H1 (cell line): ENCODE results near the gene PLA1A. TPM values are rescaled to one million over a fixed set of nuclear protein-coding genes. Genes with fewer than 3 reads are reported as not detected.

Source experiments
- BACH1 ChIP-seq: IDR thresholded peaks from 2 replicates; pipeline ENCODE4 v1.6.1; 2012; ENCODE audit warnings: low read length, improper control_type of control experiment
- CHD1 ChIP-seq: IDR thresholded peaks from 2 replicates; pipeline ENCODE4 v1.6.1; 2012; ENCODE audit warnings: low read depth, low read length, improper control_type of control experiment
- EGR1 ChIP-seq: IDR thresholded peaks from 2 replicates; pipeline ENCODE4 v1.6.1; 2011; ENCODE audit warnings: low read depth, low read length, borderline replicate concordance
- JUND ChIP-seq: IDR thresholded peaks from 2 replicates; pipeline ENCODE4 v1.6.1; 2011; ENCODE audit warnings: mild to moderate bottlenecking, improper control_type of control experiment, low read length
- PHF8 ChIP-seq: fragments of 200-600 bp; sonication (generic); conservative IDR thresholded peaks from 2 replicates; pipeline ENCODE4 v1.7.1; 2012; ENCODE audit warnings: low read depth, mild to moderate bottlenecking, inconsistent platforms, low read length, moderate library complexity
- POLR2A ChIP-seq, 2 experiments: IDR thresholded peaks; 1 replicate in 1 of 2; 2 replicates in 1 of 2; pipeline ENCODE4 v1.6.1; 2011; ENCODE audit warnings: low read depth in 2 of 2, low read length in 2 of 2, mild to moderate bottlenecking in 2 of 2; ENCODE audit errors: control extremely low read depth in 1 of 2
- POU5F1 ChIP-seq: IDR thresholded peaks from 2 replicates; pipeline ENCODE4 v1.6.1; 2011; ENCODE audit warnings: low read depth, mild to moderate bottlenecking, low read length, moderate library complexity
- RBBP5 ChIP-seq: IDR thresholded peaks from 2 replicates; pipeline ENCODE4 v1.7.1; 2012; ENCODE audit warnings: low read depth, mild to moderate bottlenecking, inconsistent platforms, low read length, moderate library complexity, borderline replicate concordance
- RFX5 ChIP-seq: IDR thresholded peaks from 2 replicates; pipeline ENCODE4 v1.6.1; 2011; ENCODE audit warnings: low read depth, low read length, improper control_type of control experiment, borderline replicate concordance
- YY1 ChIP-seq: IDR thresholded peaks from 2 replicates; pipeline ENCODE4 v1.6.1; 2011; ENCODE audit warnings: low read depth, mild to moderate bottlenecking, low read length
- polyA plus RNA-seq, 7 experiments: library from polyadenylated mRNA; depleted of rRNA in 3 of 7; stranded (reverse) in 5 of 7; unstranded in 2 of 7; fragments of >200 nt in 5 of 7; fragments of 200-250 nt in 2 of 7; gene quantifications; 1 replicate in 5 of 7; 2 replicates in 1 of 7; 4 replicates in 1 of 7; pipeline versions ENCODE4 v1.2.1 to v1.2.3, GENCODE V29; 2011 to 2013; ENCODE audit warnings: missing spikeins in 2 of 7, mixed read lengths in 2 of 7
- total RNA-seq: library from RNA; stranded (reverse); fragmentation: NEBNext Ultra II Directional; extraction: Animal tissue kit (Norgen Biotek cat#: 25700); gene quantifications from 2 replicates; pipeline ENCODE4 v1.2.1, GENCODE V29; 2021
- TF ChIP-seq, protein P1 (sequence below): fragments of 300-600 bp; sonication (generic); IDR thresholded peaks from 2 replicates; pipeline ENCODE4 v1.7.1; 2012; ENCODE audit warnings: low read length, moderate library complexity, mild to moderate bottlenecking, inconsistent platforms; ENCODE audit not compliant: insufficient replicate concordance

The PLA1A gene
- total and polyA plus RNA-seq, 2 of the 8 experiments (the other 6 are each of a cell fraction or from before 2014, with no cell fraction given): not detected

- TF ChIP-seq, protein P1, sequence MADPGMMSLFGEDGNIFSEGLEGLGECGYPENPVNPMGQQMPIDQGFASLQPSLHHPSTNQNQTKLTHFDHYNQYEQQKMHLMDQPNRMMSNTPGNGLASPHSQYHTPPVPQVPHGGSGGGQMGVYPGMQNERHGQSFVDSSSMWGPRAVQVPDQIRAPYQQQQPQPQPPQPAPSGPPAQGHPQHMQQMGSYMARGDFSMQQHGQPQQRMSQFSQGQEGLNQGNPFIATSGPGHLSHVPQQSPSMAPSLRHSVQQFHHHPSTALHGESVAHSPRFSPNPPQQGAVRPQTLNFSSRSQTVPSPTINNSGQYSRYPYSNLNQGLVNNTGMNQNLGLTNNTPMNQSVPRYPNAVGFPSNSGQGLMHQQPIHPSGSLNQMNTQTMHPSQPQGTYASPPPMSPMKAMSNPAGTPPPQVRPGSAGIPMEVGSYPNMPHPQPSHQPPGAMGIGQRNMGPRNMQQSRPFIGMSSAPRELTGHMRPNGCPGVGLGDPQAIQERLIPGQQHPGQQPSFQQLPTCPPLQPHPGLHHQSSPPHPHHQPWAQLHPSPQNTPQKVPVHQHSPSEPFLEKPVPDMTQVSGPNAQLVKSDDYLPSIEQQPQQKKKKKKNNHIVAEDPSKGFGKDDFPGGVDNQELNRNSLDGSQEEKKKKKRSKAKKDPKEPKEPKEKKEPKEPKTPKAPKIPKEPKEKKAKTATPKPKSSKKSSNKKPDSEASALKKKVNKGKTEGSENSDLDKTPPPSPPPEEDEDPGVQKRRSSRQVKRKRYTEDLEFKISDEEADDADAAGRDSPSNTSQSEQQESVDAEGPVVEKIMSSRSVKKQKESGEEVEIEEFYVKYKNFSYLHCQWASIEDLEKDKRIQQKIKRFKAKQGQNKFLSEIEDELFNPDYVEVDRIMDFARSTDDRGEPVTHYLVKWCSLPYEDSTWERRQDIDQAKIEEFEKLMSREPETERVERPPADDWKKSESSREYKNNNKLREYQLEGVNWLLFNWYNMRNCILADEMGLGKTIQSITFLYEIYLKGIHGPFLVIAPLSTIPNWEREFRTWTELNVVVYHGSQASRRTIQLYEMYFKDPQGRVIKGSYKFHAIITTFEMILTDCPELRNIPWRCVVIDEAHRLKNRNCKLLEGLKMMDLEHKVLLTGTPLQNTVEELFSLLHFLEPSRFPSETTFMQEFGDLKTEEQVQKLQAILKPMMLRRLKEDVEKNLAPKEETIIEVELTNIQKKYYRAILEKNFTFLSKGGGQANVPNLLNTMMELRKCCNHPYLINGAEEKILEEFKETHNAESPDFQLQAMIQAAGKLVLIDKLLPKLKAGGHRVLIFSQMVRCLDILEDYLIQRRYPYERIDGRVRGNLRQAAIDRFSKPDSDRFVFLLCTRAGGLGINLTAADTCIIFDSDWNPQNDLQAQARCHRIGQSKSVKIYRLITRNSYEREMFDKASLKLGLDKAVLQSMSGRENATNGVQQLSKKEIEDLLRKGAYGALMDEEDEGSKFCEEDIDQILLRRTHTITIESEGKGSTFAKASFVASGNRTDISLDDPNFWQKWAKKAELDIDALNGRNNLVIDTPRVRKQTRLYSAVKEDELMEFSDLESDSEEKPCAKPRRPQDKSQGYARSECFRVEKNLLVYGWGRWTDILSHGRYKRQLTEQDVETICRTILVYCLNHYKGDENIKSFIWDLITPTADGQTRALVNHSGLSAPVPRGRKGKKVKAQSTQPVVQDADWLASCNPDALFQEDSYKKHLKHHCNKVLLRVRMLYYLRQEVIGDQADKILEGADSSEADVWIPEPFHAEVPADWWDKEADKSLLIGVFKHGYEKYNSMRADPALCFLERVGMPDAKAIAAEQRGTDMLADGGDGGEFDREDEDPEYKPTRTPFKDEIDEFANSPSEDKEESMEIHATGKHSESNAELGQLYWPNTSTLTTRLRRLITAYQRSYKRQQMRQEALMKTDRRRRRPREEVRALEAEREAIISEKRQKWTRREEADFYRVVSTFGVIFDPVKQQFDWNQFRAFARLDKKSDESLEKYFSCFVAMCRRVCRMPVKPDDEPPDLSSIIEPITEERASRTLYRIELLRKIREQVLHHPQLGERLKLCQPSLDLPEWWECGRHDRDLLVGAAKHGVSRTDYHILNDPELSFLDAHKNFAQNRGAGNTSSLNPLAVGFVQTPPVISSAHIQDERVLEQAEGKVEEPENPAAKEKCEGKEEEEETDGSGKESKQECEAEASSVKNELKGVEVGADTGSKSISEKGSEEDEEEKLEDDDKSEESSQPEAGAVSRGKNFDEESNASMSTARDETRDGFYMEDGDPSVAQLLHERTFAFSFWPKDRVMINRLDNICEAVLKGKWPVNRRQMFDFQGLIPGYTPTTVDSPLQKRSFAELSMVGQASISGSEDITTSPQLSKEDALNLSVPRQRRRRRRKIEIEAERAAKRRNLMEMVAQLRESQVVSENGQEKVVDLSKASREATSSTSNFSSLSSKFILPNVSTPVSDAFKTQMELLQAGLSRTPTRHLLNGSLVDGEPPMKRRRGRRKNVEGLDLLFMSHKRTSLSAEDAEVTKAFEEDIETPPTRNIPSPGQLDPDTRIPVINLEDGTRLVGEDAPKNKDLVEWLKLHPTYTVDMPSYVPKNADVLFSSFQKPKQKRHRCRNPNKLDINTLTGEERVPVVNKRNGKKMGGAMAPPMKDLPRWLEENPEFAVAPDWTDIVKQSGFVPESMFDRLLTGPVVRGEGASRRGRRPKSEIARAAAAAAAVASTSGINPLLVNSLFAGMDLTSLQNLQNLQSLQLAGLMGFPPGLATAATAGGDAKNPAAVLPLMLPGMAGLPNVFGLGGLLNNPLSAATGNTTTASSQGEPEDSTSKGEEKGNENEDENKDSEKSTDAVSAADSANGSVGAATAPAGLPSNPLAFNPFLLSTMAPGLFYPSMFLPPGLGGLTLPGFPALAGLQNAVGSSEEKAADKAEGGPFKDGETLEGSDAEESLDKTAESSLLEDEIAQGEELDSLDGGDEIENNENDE: no peak
- no peak for TF ChIP-seq JUND
- TF ChIP-seq RFX5: no peak
- no peak for TF ChIP-seq PHF8
- no peak for TF ChIP-seq YY1
- TF ChIP-seq CHD1: no peak
- TF ChIP-seq EGR1: no peak
- no peak for TF ChIP-seq POU5F1
- TF ChIP-seq RBBP5: no peak
- no peak for TF ChIP-seq POLR2A (IDR thresholded peaks at IDR 0.05; ENCODE audit: control extremely low read depth in 1 of 2, low read depth in 2 of 2, low read length in 2 of 2)
- no peak for TF ChIP-seq BACH1
Observed at GRCh38 chr3:119625451-119626153, 27.9 kb downstream of the PLA1A start (continued).
